ENCODE results near the gene PLA2G4E. TPM values are rescaled to one million over a fixed set of nuclear protein-coding genes. Genes with fewer than 3 reads are reported as not detected.
A peak's percentile ranks its signal among the peaks of the same experiment; 100 is the strongest.

Gene PLA2G4E
- total and polyA plus RNA-seq, 8 donors, result 0.06 to 1.2 (median 0.09) TPM

DNA sequence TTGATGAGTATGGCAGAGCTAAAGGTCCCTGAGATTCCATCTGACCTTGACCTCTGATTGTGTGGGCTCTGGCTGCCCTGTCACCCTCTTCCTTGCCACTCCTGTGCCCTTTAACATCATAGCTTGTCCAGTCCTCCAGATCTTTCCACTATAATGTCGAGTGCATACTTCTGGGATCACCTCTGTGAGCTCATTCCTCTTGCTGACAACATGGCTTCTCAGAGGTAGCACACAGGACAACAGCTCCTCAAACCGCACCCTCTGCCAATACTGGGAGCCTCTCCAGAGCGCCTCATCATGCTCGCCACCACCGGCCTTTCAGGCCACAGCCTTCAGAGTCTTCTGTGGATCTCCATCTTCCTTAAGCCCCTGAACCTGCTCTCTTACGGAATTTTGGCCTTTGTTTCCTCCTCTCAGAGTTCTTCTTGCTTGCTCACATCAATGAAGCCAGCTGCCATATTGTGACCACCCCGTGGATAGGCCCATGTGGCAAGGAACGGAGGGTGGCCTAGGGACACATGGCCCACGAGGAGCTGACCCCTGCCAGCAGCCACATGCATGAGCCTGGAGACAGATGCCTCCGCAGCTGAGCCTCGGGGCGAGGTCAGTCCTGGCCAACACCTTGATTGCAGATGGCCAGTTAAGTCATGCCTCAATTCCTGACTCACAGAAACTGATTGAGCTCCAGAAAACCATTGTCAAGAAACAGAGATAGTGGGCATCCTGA lies 42.4 kb upstream of the PLA2G4E start:
- no peak for ATAC-seq
- DNase-seq, result no peak
- Histone ChIP-seq H3K27ac (no peak overlapping the region), H3K4me3 (no peak overlapping the region), H3K9me3 (no peaks in the 10 kb centered on the region), H3K36me3 (no peaks in the 10 kb centered on the region), H3K4me1 (peaks cover 0 to 15% of the 10 kb centered on the region in 2 donors), H3K27me3 (no peaks in the 10 kb centered on the region)
- intact Hi-C loops (cut with DNase I), result no loop called here
- TF ChIP-seq CTCF (IDR thresholded peaks at IDR 0.05), result no peak

- no peaks in the 10 kb centered on the region for H3K36me3 ChIP-seq
- peaks cover 0 to under 1% of the 10 kb centered on the region in 2 donors for H3K27me3 ChIP-seq
- no peak for TF ChIP-seq CTCF (IDR thresholded peaks at IDR 0.05)
- no peak overlapping the region for H3K4me3 ChIP-seq
- H3K27ac ChIP-seq, result no peak overlapping the region
- intact Hi-C loops (cut with DNase I), result no loop called here
- ATAC-seq (no peak), DNase-seq (no peak)
- no peaks in the 10 kb centered on the region for H3K9me3 ChIP-seq
- peaks cover 0 to 24% of the 10 kb centered on the region in 2 donors for H3K4me1 ChIP-seq
Observed at GRCh38 chr15:42062284-42062806, 41.5 kb upstream of the PLA2G4E start.

DNA sequence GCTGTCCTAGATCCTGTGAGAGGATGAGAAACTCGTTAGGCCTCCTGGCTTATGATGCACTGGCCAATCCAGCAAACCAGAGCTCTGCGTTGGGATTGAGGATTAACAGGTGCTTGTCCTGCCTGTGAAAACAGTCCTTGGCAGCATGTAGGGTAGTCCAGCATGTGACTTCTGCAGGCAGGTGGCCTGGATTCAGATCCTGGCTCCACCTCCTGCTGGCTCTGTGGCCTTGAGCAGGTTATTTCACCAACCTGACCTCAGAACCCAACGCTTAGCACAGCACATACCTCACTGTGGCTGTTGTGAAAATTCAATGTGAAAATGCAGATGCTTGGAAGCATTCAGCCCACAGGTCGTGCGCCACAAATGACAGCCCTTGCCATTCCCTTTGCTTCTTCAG lies 40.0 kb upstream of the PLA2G4E start:
- no peaks in the 10 kb centered on the region for H3K36me3 ChIP-seq
- peaks cover 0 to 7% of the 10 kb centered on the region in 2 donors for H3K27me3 ChIP-seq
- no peaks in the 10 kb centered on the region for H3K9me3 ChIP-seq
- H3K27ac ChIP-seq, result no peak overlapping the region
- H3K4me1 ChIP-seq, result peaks cover 5 to 28% of the 10 kb centered on the region in 2 donors
- no peak for TF ChIP-seq CTCF (IDR thresholded peaks at IDR 0.05)
- DNase-seq (no peak), ATAC-seq (no peak)
- intact Hi-C loops (cut with DNase I), result no loop called here
- no peak overlapping the region for H3K4me3 ChIP-seq

- no peak for TF ChIP-seq CTCF (IDR thresholded peaks at IDR 0.05)
- H3K4me3 ChIP-seq, result no peak overlapping the region
- H3K9me3 ChIP-seq, result no peaks in the 10 kb centered on the region
- no peaks in the 10 kb centered on the region for H3K36me3 ChIP-seq
- intact Hi-C loops (cut with DNase I), result no loop called here
- H3K27ac ChIP-seq, result no peak overlapping the region
- ATAC-seq (no peak), DNase-seq (no peak)
- H3K27me3 ChIP-seq, result peaks cover 0 to 7% of the 10 kb centered on the region in 2 donors
- H3K4me1 ChIP-seq, result peaks cover 5 to 28% of the 10 kb centered on the region in 2 donors
Observed at GRCh38 chr15:42060477-42060763, 39.6 kb upstream of the PLA2G4E start.

DNA sequence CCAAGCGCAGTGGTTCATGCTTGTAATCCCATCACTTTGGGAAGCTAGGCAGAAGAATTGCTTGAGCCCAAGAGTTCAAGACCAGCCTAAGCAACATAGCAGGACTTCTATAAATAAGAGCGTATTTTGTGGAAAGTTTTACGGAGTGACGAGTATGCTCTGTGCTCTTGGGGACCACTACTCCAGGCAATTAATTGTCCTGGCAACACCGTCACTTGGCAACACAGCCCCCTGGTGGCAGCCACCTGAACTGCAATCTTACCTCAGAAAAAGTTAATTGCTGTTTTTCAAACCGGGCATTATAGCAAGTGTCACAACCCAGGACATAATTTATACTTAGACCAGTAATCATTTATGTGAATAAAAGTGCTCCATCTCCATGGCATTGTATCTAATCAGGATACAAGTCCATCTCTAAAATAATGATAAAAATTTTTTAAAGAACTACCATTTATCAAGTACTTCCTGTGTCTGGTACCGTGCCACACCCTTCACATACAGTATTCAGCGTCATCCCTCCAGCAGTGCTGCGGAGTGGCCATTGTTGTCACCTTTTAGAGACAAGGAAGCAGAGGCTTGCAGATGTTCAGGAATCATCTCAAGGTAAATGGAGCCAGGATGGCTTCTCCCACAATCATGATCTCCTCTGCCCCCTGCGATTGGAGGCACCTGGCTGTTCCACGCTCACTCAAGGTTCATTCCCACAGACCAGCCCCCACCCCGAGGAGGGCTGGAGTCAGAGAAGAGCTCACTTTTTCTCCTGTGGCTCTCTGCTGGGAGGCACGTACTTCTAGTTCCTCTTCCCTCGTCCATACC lies 39.0 kb upstream of the PLA2G4E start:
- ATAC-seq (peak; percentile 18), DNase-seq (peak in 2 of 4 donors; percentile 33 to 52)
- no peaks in the 10 kb centered on the region for H3K9me3 ChIP-seq
- peaks cover 0 to 7% of the 10 kb centered on the region in 2 donors for H3K27me3 ChIP-seq
- no peak overlapping the region for H3K27ac ChIP-seq
- intact Hi-C loops (cut with DNase I), result loop anchor here in 1 of 2 donors (5.0 kb wide), 1 partner anchor 73 kb away; no protein-coding TSS in a partner anchor
- peak; percentile 86 to 88 for TF ChIP-seq CTCF (IDR thresholded peaks at IDR 0.05)
- H3K4me1 ChIP-seq, result peaks cover 5 to 28% of the 10 kb centered on the region in 2 donors
- H3K36me3 ChIP-seq, result no peaks in the 10 kb centered on the region
- H3K4me3 ChIP-seq, result no peak overlapping the region
